ENCODE results near the gene BEST1.
"Not testable (repeated sequence)": the region's sequence is repeated elsewhere in the genome, so short reads cannot be mapped to it uniquely, and the experiment has no call there.

Gene BEST1

GRCh38 chr11:61994981-61995380 lies 44.8 kb downstream of the BEST1 start:
- in situ Hi-C loops (cut with HindIII; ENCODE audit: low sequenced_read_pairs): no loop called here
- no peak overlapping the region for H3K4me3 ChIP-seq (ENCODE audit: low read depth, low read length)
- no peak for DNase-seq (ENCODE audit: low read depth, low spot score)
- no peak for TF ChIP-seq CTCF (IDR thresholded peaks at IDR 0.05; ENCODE audit: low read depth, low read length)

GRCh38 chr11:61996933-61997332 lies 46.8 kb downstream of the BEST1 start:
- no peak for TF ChIP-seq CTCF (IDR thresholded peaks at IDR 0.05; ENCODE audit: low read depth, low read length)
- no peak for DNase-seq (ENCODE audit: low read depth, low spot score)
- in situ Hi-C loops (cut with HindIII; ENCODE audit: low sequenced_read_pairs): no loop called here
- no peak overlapping the region for H3K4me3 ChIP-seq (ENCODE audit: low read depth, low read length)

- no peak for TF ChIP-seq CTCF (IDR thresholded peaks at IDR 0.05; ENCODE audit: low read depth, low read length)
These were observed 49.2 kb downstream of the BEST1 start for GRCh38 chr11:61999141-61999975.

GRCh38 chr11:62000539-62001446 lies 50.6 kb downstream of the BEST1 start:
- no peak for TF ChIP-seq CTCF (IDR thresholded peaks at IDR 0.05; ENCODE audit: low read depth, low read length)
- no peak for DNase-seq (ENCODE audit: low read depth, low spot score)
- H3K4me3 ChIP-seq (ENCODE audit: low read depth, low read length): no peak overlapping the region
- in situ Hi-C loops (cut with HindIII; ENCODE audit: low sequenced_read_pairs): no loop called here

More at GRCh38 chr11:61999141-61999975, 49.2 kb downstream of the BEST1 start:
- no peak for DNase-seq (ENCODE audit: low read depth, low spot score)
- in situ Hi-C loops (cut with HindIII; ENCODE audit: low sequenced_read_pairs): no loop called here
- no peak overlapping the region for H3K4me3 ChIP-seq (ENCODE audit: low read depth, low read length)

GRCh38 chr11:62001450-62002191 lies 51.5 kb downstream of the BEST1 start:
- in situ Hi-C loops (cut with HindIII; ENCODE audit: low sequenced_read_pairs): no loop called here
- DNase-seq (ENCODE audit: low read depth, low spot score): no peak
- H3K4me3 ChIP-seq (ENCODE audit: low read depth, low read length): no peak overlapping the region
- no peak for TF ChIP-seq CTCF (IDR thresholded peaks at IDR 0.05; ENCODE audit: low read depth, low read length)

- DNase-seq (ENCODE audit: low read depth, low spot score); in situ Hi-C loops (cut with HindIII; ENCODE audit: low sequenced_read_pairs); H3K4me3 ChIP-seq (ENCODE audit: low read depth, low read length): not testable (repeated sequence)
These were observed 52.1 kb downstream of the BEST1 start for GRCh38 chr11:62002283-62002682.

Measured in astrocyte of the spinal cord (primary cell).